ENCODE data around the gene SPATA2.
A peak's percentile ranks its signal among the peaks of the same experiment; 100 is the strongest.
"Not testable (repeated sequence)": the region's sequence is repeated elsewhere in the genome, so short reads cannot be mapped to it uniquely, and the experiment has no call there.

The SPATA2 gene

GRCh38 chr20:49915380-49916145, at the start of gene SPATA2:
SPATA2 (minus strand) TSS chr20:49915529; CDS start chr20:49908490, 7,039 bp downstream.
- no peak for DNase-seq

DNA sequence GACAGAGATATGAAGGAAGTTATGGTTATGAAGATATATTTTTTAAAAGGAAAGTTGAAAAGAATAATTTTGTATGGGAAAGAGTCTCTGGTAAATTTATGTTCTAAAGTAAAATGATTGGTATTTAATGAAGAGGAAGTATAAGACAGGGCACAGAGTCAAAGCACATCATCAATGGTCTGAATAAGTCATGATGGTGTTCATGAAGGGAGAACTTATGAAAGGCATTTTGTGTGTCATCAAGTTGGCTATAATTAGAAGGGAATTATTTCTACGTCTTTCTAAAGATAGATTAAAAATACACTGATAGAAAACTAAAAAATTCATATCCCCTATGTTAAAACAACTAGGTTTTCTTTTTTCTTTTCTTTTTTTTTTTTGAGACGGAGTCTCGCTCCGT, 46.1 kb upstream of the SPATA2 start:
- no peak for DNase-seq

DNA sequence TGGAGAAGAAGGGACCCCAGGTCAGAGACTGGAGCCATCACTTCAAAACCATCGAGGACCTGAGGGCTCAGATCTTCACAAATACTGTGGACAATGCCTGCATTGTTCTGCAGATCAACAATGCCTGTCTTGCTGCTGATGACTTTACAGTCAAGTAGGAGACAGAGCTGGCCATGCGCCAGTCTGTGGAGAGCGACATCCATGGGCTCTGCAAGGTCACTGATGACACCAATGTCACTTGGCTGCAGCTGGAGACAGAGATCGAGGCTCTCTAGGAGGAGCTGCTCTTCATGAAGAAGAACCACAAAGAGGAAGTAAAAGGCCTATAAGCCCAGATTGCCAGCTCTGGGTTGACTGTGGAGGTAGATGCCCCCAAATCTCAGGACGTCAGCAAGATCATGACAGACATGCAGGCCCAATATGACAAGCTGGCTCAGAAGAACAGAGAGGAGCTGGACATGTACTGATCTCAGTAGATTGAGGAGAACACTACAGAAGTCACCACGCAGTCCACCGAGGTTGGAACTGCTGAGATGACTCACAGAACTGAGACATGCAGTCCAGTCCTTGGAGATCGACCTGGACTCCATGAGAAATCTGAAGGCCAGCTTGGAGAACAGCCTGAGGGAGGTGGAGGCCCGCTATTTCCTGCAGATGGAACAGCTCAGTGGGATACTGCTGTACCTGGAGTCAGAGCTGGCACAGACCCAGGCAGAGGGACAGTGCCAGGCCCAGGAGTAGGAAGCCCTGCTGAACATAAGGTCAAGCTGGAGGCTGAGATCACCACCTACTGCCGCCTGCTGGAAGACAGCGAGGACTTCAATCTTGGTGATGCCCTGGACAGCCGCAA, 42.0 kb upstream of the SPATA2 start:
- not testable (repeated sequence) for DNase-seq

DNA sequence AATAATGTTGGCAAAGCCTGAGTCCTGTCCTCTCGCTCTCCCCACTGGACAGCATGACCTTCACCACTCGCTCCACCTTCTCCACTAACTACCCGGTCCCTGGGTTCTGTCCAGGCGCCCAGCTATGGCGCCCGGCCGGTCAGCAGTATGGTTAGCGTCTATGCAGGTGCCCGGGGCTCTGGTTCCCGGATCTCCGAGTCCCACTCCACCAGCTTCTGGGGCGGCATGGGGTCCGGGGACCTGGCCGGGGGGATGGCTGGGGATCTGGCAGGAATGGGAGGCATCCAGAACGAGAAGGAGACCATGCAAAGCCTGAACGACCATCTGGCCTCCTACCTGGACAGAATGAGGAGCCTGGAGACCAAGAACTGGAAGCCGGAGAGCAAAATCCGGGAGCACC, 41.4 kb upstream of the SPATA2 start:
- DNase-seq, result no peak

- DNase-seq, result not testable (repeated sequence)
Observed at GRCh38 chr20:49955830-49956396, 40.6 kb upstream of the SPATA2 start.

DNA sequence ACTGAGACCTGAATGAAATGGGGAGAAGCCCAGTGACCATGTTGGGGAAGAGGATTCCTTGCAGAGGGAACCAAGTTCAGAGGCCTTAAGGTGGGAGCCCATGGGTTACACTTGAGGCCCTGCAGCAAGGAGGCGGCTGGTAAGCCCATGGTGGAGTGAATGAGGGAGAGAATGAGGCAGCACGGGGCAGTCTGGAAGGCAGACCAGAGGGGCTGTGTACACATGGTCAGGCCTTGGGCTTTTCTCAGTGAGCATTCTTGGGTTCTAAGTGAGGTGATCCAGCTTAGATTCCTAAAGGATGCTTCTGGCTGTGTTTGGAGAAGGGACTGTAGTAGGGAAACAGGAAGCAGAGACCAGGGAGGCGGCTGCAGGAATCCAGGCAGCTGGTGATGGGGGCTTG, 39.8 kb upstream of the SPATA2 start:
- no peak for DNase-seq

GRCh38 chr20:49951151-49951550, 35.8 kb upstream of the SPATA2 start:
- DNase-seq, result no peak

DNA sequence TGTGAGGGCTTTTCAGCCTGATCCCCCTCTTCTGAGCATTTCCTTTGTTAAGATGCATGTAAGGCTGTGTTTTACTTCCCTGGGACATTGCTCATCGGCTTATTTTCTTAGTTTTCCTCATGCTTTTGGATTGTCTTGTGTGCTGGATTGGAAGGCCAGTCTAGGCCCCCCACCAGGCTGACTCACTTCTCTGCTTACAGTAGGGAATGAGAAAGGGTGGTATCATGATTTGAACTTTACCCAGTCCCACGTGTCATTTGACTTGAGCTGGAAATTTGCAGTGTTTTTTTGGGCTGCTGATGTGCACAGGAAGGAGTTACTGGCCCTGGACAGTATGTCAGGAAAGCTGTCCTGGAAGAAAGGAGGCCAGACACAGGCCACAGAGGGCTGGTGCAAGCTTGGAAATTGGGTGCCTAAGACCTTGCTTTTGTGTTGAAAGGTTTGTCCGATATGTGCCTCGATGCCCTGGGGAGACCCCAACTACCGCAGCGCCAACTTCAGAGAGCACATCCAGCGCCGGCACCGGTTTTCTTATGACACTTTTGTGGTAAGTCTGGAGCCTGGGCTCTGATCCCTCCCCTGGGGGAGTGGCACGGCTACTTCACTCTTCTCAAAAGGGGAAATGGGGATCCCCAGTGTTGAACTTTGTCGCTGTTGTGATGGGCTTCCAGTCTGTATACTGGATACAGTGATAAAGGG, 33.6 kb upstream of the SPATA2 start:
- DNase-seq, result no peak

GRCh38 chr20:49948178-49948577, 32.8 kb upstream of the SPATA2 start:
- DNase-seq, result no peak

DNA sequence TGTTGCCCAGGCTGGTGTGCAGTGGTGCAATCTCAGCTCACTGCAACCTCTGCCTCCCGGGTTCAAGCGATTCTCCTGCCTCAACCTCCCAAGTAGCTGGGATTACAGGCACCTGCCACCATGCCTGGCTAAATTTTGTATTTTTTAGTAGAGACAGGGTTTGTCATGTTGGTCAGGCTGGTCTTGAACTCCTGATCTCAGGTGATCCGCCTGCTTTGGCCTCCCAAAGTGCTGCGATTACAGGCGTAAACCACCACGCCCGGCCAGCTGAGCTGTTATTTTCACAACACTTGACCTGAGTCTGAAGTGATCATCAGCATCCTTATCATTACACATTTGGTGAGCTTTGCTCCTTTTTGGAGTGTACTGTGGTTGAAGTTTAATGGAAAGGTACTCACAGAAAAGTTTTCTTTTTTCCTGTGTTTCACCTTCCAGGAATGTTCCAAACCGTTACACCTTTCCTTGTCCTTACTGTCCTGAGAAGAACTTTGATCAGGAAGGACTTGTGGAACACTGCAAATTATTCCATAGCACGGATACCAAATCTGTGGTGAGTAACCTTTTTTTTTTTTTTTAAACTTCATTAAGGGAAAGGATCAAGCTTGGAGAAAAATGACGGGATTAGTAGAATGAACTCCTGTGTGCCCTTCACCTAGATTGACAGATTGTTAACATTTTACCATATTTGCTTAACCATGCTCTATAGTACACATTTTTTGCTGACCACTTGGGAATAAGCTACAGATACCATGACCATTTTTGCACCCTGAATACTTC, 30.6 kb upstream of the SPATA2 start:
- DNase-seq, result no peak

GRCh38 chr20:49945306-49945700, 30.0 kb upstream of the SPATA2 start:
- DNase-seq, result no peak

DNA sequence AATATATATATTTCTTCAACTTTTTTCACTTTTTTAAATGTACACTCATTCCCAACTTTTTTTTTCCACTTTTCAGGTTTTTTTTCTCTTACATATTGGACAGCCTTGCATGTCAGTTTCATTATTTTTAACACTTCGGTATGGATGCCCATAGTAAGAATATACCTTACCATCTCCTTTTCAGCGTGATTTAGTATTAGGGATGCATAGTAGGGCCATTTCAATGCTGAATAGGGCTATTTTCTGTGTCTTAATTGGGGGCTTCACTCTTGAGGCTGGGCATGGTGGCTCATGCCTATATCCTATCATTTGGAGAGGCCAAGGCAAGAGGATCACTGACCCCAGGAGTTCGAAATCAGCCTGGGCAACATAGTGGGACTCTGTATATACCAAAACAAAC, 27.6 kb upstream of the SPATA2 start:
- DNase-seq, result no peak

GRCh38 chr20:49942303-49942702, 27.0 kb upstream of the SPATA2 start:
- no peak for DNase-seq

GRCh38 chr20:49941456-49941855, 26.1 kb upstream of the SPATA2 start:
- DNase-seq, result no peak

DNA sequence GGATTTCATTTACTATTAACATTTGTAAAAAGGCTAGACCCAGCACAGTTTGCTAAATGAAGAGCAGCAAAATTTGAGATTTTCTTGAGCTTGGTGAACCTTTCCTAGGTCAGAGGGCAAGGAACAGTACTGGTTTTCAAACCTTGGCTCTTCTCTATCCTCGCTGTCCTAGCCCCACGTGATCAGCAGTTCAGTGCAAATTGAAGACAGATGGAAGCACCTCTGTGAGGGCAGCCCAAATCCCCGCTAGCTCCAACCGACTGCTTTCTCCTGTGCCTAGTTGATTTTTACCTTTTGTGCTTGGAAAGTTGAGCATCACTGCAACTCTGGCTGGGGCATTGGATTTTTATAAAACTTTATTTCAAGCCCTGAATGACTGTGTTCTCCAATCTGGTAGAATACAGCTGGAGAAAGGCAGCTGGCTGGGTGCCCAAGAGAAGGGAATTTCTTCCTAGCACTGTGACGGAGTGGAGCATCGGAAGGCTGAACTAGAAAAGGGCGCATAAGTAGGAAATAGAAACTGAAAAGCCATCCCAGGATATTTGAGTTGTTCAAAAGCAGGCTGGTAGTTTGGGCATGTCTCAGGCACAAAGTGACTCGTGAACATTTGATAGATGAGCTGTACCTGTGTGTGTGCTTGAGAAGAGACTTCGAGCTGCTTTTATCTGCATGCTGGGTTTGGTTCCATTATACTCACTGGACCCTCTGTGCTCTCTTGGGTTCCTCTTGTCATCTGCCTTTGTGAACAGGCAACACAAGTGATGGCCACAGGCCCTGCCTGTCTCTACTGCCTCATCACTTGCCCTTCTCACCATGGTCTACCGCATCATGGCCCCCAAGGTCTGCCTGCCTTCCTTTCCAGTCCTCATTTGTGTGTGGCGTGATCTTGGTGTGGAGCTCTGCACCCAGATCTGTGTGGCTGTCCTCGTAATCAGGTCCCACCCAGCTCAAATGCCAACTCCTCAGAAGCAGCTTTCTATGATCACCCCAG, 23.1 kb upstream of the SPATA2 start:
- DNase-seq, result no peak

- DNase-seq, result no peak
Observed at GRCh38 chr20:49937027-49937929, 21.9 kb upstream of the SPATA2 start.

DNA sequence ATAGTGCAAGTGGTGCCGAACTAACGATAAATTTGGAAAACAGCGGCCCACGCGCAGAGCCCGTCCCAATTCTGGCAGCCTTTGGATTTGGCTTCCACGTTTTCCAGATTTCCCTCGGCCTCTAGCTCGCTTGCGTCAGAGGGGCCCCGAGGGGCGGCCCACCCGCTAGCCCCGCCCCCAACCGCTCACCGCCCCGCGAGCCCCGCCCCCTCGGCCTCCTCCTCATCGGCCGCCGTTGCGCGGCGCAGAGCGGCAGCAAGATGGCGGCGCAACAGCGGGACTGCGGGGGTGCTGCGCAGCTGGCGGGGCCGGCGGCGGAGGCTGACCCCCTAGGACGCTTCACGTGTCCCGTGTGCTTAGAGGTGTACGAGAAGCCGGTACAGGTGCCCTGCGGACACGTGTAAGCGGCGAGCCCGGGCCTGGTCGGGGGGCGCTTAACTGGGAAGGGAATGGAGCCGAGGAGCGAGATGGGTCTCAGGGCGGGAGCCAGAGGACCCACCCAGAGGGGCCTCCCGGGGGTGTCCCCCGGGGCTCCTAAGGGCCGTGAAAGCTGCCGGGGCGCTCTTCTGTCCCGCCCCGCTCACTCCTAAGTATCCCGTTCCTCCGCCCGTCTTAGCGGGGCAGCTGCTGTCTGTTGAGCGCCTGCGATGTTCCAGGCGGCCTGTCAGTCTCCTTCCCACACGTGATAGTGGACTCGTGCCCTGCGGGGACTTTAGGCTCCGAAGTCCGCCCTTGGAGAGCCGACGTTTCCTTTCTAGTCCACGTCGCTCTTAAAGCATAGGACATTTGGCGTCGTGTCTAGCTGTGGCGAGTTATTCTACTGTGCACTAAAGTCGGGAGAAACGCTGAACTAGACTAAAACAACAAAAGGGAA, 21.1 kb upstream of the SPATA2 start, which contains the start of gene RNF114:
Gene RNF114, plus strand, starts transcription at position 245 of the 874 bp plus-strand sequence. Its CDS starts 16 bp downstream, at position 261.
- DNase-seq, result peak; percentile 34

GRCh38 chr20:49935746-49936152, 20.4 kb upstream of the SPATA2 start:
- DNase-seq, result no peak

- DNase-seq, result no peak
Observed at GRCh38 chr20:49929142-49929494, 13.8 kb upstream of the SPATA2 start.
